GM13977 (cell line): ENCODE measurements around the gene SH3RF2.

ENCODE experiments used
- DNase-seq: peaks from one replicate; pipeline ENCODE4 v3.0.0; 2012; ENCODE audit warnings: low spot score
- CTCF ChIP-seq: IDR thresholded peaks from 2 replicates; pipeline ENCODE4 v1.5.1; 2012; ENCODE audit warnings: mild to moderate bottlenecking, control low read depth; ENCODE audit not compliant: insufficient read depth; ENCODE audit errors: extremely low read depth, missing control alignments
- in situ Hi-C: fragments of 300-500 bp; cut with MboI; formaldehyde crosslinking; loops from one replicate; pipeline ENCODE4 v1.12.0; 2022; ENCODE audit warnings: low sequenced_read_pairs, low pct_unique_long_range_greater_than_20kb, mixed read lengths, inconsistent platforms; ENCODE audit not compliant: unreplicated experiment

The SH3RF2 gene

GRCh38 chr5:145925803-145926202 is 10.6 kb upstream of the SH3RF2 start:
- no peak for DNase-seq
- TF ChIP-seq CTCF: no peak
- in situ Hi-C loops: no loop called here

GRCh38 chr5:145931718-145932117 is 4.7 kb upstream of the SH3RF2 start:
- no peak for TF ChIP-seq CTCF
- in situ Hi-C loops: no loop called here
- no peak for DNase-seq

- in situ Hi-C loops: no loop called here
- no peak for TF ChIP-seq CTCF
- no peak for DNase-seq
Measured at GRCh38 chr5:145934276-145934675, 2.1 kb upstream of the SH3RF2 start.

GRCh38 chr5:145937432-145938250 is 1.3 kb downstream of the SH3RF2 start:
- DNase-seq: peak; percentile 49
- in situ Hi-C loops: no loop called here
- TF ChIP-seq CTCF: no peak

- no peak for DNase-seq
- in situ Hi-C loops: no loop called here
- no peak for TF ChIP-seq CTCF
Measured at GRCh38 chr5:145938776-145939539, 2.6 kb downstream of the SH3RF2 start.

- TF ChIP-seq CTCF: no peak
- no peak for DNase-seq
- in situ Hi-C loops: no loop called here
Measured at GRCh38 chr5:145939540-145940065, 3.2 kb downstream of the SH3RF2 start.
